ENCODE data around the gene ARIH1.
"Not testable (repeated sequence)": the region's sequence is repeated elsewhere in the genome, so short reads cannot be mapped to it uniquely, and the experiment has no call there.

GRCh38 chr15:72642271-72642670 is 168.1 kb downstream of the ARIH1 start:
- TF ChIP-seq CTCF (IDR thresholded peaks at IDR 0.05); USF2 (IDR thresholded peaks at IDR 0.05; ENCODE audit: borderline replicate concordance, low read depth, low read length); POLR2AphosphoS5 (IDR thresholded peaks at IDR 0.05; ENCODE audit: low read depth, low read length); REST (IDR thresholded peaks at IDR 0.05; ENCODE audit: low read depth, low read length); RFX5 (IDR thresholded peaks at IDR 0.05; ENCODE audit: low read length); NFIC (IDR thresholded peaks at IDR 0.05; ENCODE audit: borderline replicate concordance); FOXJ3 (CRISPR knock-in tag; IDR thresholded peaks at IDR 0.05); RAD21 (IDR thresholded peaks at IDR 0.05; ENCODE audit: low read length); TAF1 (IDR thresholded peaks at IDR 0.05; ENCODE audit: borderline replicate concordance, low read depth, low read length); GABPA (IDR thresholded peaks at IDR 0.05; ENCODE audit: low read depth); EZH2phosphoT487 (IDR thresholded peaks at IDR 0.05; ENCODE audit: borderline replicate concordance, low read depth); EP300 (IDR thresholded peaks at IDR 0.05; ENCODE audit: borderline replicate concordance in 1 of 2, low read depth in 1 of 2, low read length in 1 of 2); CHD2 (IDR thresholded peaks at IDR 0.05; ENCODE audit: low read length, partially characterized antibody); ZBTB33 (IDR thresholded peaks at IDR 0.05; ENCODE audit: borderline replicate concordance, low read depth): not testable (repeated sequence)

Measured in SK-N-SH (cell line).